HG03175 (cell line): ENCODE data around the gene HIC1.

ENCODE experiments used
- ATAC-seq: cut with Tn5 transposase; IDR thresholded peaks from one replicate; pipeline ENCODE4 v1.9.1; 2021; ENCODE audit warnings: mild to moderate bottlenecking, moderate library complexity; ENCODE audit not compliant: unreplicated experiment

HIC1 gene

DNA sequence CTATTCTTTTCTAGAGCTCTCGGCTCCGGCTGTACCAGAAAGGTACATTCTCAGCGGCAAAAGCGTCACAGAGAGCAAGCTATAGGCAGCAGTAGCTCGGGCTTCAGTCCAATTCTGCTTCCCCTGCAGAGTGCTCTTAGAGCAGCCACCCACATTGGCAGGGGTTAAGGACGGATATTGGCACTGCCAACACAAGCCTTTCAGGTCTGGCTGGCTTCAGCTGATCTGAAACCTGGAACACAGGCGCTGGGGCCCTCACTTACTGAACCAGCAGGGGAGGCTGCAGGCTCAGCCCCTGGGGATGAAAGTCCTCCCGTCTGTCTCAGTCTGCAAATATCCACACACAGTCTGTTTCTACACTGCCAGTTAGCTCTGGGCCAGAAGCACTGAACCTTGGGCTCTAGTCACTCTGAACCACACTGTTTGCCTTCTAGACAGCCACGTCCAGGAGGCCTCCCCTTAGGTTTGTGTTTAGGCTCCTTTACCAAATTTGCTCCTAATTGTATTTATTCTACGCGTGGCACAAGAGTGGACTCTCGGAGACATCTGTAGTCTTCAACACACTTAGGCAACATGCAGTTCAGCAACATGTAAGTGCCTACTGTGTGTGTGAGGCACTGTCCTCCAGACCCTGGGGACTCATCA, 40.1 kb downstream of the HIC1 start:
- ATAC-seq = no peak

GRCh38 chr17:2095536-2095910, 40.6 kb downstream of the HIC1 start:
- no peak for ATAC-seq

- no peak for ATAC-seq
Measured at GRCh38 chr17:2101448-2102257, 46.8 kb downstream of the HIC1 start.

- ATAC-seq = no peak
Measured at GRCh38 chr17:2102931-2103809, 48.3 kb downstream of the HIC1 start.

DNA sequence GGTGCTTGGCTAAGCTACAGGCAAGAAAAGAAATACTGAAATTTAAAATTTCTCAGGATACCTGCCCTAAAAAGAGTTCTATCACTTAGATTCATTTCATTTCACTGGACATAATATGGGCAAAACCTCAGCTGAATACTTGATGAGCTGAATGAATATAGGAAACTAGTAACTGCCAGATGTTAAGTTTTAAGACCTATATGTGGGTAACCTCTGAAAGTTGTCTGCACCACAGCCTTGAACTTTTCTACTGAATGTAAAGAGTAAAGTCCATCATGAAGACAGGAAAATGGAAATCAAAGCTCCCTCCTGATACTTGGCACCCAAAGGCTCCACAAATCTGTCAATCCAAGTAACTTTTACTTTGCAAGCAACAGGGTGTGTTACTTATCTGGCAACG, 50.8 kb downstream of the HIC1 start:
- ATAC-seq = no peak

GRCh38 chr17:2106308-2106955, 51.5 kb downstream of the HIC1 start:
- no peak for ATAC-seq

DNA sequence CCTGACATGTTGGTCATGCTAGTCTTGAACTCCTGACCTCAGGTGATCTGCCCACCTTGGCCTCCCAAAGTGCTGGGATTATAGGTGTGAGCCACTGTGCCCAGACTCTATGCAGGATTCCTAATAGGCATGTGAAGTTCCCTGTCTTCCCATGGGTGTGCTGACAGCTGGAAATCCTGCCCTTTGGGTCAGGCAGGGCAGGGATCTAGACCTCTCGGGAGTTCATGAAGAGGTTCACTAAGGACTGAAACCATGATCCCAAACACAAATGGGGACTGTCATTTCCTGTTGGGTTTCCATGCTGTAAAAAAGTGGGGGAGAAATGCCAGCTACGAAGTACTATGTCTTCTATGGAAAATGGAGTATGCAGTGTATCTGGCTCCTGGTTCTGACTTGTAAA, 52.1 kb downstream of the HIC1 start:
- no peak for ATAC-seq

DNA sequence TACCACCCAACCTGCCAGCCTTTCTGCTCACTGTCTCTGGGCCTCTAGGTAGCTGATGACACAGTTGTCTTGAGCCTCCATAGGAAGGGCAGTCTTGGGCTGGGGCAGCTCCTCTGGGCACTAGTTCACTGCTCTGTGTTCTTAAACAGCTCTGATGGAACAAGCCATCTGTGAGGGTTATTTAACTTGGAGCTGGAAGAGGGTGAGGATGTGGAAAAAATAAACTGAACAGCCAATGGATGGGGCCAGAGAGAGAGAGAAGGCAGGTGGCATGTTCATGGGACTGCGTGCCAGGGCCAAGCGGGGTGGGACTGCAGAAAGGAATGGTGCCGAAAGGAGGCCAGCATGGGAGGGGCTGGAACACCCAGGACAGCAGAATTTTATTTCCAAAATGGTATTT, 52.6 kb downstream of the HIC1 start:
- no peak for ATAC-seq

- no peak for ATAC-seq
Measured at GRCh38 chr17:2108170-2108569, 53.3 kb downstream of the HIC1 start.

GRCh38 chr17:2110436-2110835, 55.5 kb downstream of the HIC1 start:
- no peak for ATAC-seq

GRCh38 chr17:2111691-2112090, 56.8 kb downstream of the HIC1 start:
- ATAC-seq = no peak
